Peyer's patch (tissue), 4 donors: Measurements from ENCODE around the gene RERE. TPM values are rescaled to one million over a fixed set of nuclear protein-coding genes. Genes with fewer than 3 reads are reported as not detected.

ENCODE experiments used
- DNase-seq, 3 donors: peaks; one replicate each; pipeline ENCODE4 v3.0.0-alpha.2; 2017 to 2019
- H3K27ac ChIP-seq, 4 donors: fragments of 200-600 bp; sonication (generic); one replicate each; pipeline ENCODE4 v1.5.1; 2016 to 2019
- H3K27me3 ChIP-seq, 2 donors: fragments of 200-600 bp; sonication (generic); one replicate each; pipeline ENCODE4 v1.5.1; 2019
- H3K36me3 ChIP-seq, 3 donors: fragments of 200-600 bp; sonication (generic); one replicate each; pipeline ENCODE4 v1.5.1; 2016 to 2019
- H3K4me1 ChIP-seq, 4 donors: fragments of 200-600 bp; sonication (generic); one replicate each; pipeline ENCODE4 v1.5.1; 2016 to 2019
- H3K4me3 ChIP-seq, 4 donors: fragments of 200-600 bp; sonication (generic); 1 replicate in 3 of 4; 2 replicates in 1 of 4; pipeline ENCODE4 v1.5.1; 2016 to 2019; ENCODE audit warnings: mild to moderate bottlenecking in 1 of 4
- H3K9me3 ChIP-seq, 4 donors: fragments of 200-600 bp; sonication (generic); one replicate each; pipeline ENCODE4 v1.5.1; 2016 to 2019; ENCODE audit warnings: mild to moderate bottlenecking in 1 of 4
- POLR2A ChIP-seq, 2 donors: fragments of 450-650 bp; IDR thresholded peaks; one replicate each; pipeline ENCODE4 v1.5.1; 2017; ENCODE audit warnings: antibody characterized with exemption in 2 of 2, mild to moderate bottlenecking in 2 of 2, moderate library complexity in 2 of 2
- total RNA-seq, 4 donors: library from RNA; depleted of rRNA; stranded (reverse); fragments of >200 nt; gene quantifications; one replicate each; pipeline ENCODE4 v1.1.0, GENCODE V29; 2016
- TF ChIP-seq, protein P1 (sequence below), 6 experiments: fragments of 450-650 bp in 4 of 6; fragments of 200-600 bp in 2 of 6; sonication (generic) in 1 of 6; IDR thresholded peaks; one replicate each; pipeline ENCODE4 v1.5.1; 2017 to 2019; ENCODE audit warnings: antibody characterized with exemption in 6 of 6, mild to moderate bottlenecking in 3 of 6, moderate library complexity in 1 of 6

RERE gene
- total RNA-seq, 4 donors from 2014 or later: 98.5 to 528 (median 110) TPM

DNA sequence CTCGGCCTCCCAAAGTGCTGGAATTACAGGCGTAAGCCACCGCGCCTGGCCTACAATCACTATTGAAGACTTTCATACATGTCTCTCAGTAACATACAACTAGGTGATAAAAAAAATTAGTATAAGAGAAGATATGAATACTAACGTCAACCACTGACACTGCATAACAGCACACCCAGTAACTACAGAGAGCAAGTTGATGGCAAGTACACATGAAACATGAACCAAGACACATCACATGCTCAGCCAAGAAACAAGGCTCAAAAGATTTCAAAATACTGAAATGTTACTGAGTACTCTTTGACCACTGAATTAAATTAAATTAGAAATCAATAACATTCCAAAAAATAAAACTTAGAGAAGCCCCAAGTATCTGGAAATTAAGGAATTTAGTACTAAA is 331.4 kb downstream of the RERE start:
- no peaks in the 10 kb centered on the region for H3K9me3 ChIP-seq
- no peak overlapping the region for H3K27ac ChIP-seq
- H3K36me3 ChIP-seq: no peaks in the 10 kb centered on the region
- no peaks in the 10 kb centered on the region for H3K27me3 ChIP-seq
- no peak for TF ChIP-seq POLR2A (IDR thresholded peaks at IDR 0.05)
- TF ChIP-seq, protein P1, sequence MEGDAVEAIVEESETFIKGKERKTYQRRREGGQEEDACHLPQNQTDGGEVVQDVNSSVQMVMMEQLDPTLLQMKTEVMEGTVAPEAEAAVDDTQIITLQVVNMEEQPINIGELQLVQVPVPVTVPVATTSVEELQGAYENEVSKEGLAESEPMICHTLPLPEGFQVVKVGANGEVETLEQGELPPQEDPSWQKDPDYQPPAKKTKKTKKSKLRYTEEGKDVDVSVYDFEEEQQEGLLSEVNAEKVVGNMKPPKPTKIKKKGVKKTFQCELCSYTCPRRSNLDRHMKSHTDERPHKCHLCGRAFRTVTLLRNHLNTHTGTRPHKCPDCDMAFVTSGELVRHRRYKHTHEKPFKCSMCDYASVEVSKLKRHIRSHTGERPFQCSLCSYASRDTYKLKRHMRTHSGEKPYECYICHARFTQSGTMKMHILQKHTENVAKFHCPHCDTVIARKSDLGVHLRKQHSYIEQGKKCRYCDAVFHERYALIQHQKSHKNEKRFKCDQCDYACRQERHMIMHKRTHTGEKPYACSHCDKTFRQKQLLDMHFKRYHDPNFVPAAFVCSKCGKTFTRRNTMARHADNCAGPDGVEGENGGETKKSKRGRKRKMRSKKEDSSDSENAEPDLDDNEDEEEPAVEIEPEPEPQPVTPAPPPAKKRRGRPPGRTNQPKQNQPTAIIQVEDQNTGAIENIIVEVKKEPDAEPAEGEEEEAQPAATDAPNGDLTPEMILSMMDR (IDR thresholded peaks at IDR 0.05): no peak
- DNase-seq: no peak
- H3K4me3 ChIP-seq: no peak overlapping the region
- H3K4me1 ChIP-seq: no peaks in the 10 kb centered on the region

DNA sequence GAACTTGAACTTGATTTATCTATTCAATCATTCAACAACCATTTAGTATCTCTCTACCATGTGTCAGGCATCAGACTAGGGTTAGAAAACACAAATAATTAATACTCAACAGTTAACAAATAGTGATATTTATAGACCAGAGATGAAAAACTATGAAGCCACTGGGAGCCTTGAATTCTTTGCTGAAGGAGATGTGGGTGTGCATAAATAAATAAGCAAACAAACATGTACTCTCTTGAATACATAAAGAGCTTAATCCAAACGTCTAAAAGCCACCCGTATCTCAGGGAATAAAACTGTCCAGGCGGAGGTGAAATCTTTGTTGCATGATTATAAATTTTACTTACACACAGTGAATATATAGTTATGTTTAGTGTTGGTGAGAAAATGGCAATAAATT is 333.9 kb downstream of the RERE start:
- Histone ChIP-seq H3K27ac (no peak overlapping the region), H3K4me1 (no peaks in the 10 kb centered on the region)

DNA sequence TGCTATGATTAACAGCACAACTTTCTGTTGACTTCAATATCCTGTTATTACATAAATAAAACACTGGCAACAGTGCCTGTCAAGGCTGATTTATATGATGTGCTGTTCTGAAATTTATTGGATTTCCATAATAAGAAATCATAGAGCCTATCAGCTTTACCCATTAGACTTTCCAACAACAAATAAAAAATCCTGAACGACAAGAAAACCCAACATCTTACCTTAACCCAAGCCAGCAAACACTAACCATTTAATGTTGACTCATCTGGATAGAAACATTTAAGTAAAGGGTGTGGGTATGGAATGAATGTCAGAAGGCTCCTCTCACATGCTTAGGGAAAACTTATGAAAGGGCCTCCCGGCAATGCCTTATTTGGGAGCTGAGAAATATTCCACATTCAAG is 334.5 kb downstream of the RERE start:
- H3K36me3 ChIP-seq: no peaks in the 10 kb centered on the region
- H3K27me3 ChIP-seq: no peaks in the 10 kb centered on the region
- no peak overlapping the region for H3K4me3 ChIP-seq
- no peaks in the 10 kb centered on the region for H3K9me3 ChIP-seq
- TF ChIP-seq, protein P1 (IDR thresholded peaks at IDR 0.05): no peak
- no peak overlapping the region for H3K27ac ChIP-seq
- H3K4me1 ChIP-seq: peaks cover 0 to 2% (median 0%) of the 10 kb centered on the region in 4 donors
- DNase-seq: no peak

More for the DNA sequence above, 333.9 kb downstream of the RERE start:
- TF ChIP-seq, protein P1 (IDR thresholded peaks at IDR 0.05): no peak
- no peak for TF ChIP-seq POLR2A (IDR thresholded peaks at IDR 0.05)
- H3K9me3 ChIP-seq: no peaks in the 10 kb centered on the region
- no peak for DNase-seq
- no peak overlapping the region for H3K4me3 ChIP-seq
- H3K36me3 ChIP-seq: no peaks in the 10 kb centered on the region
- H3K27me3 ChIP-seq: no peaks in the 10 kb centered on the region

DNA sequence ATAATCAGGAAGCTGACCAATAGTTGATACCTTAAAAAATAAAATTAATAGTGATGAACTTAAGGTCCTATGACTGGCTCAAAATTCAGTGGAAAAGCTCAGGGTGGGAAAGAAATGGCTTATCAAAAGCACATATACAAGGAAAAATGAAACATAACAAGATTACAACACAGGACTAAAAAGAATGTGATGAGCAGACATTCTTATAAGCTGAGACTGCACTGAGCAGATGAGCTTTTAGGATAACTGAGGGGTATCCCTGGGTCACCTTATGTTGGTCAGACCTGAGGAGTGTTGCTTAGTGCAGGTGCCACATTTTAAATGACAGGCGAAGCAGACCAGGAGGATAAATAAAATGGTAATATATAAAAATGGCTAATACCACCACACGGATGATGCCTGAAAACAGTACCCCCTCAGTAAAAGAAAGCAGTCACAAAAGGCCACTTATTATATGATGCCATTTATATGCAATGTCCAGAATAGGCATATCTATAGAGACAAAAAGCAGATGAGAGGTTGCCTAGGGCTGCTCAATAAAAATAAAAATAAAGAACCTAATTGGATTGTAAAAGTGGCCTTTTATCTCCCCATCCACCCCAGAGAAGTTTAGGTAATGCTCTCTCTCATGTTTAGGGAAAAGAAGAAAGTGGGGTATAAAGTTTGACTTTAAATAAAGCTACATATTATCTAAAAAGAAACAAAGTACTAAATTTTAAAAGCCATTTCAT is 335.6 kb downstream of the RERE start:
- no peaks in the 10 kb centered on the region for H3K27me3 ChIP-seq
- no peak overlapping the region for H3K27ac ChIP-seq
- H3K4me1 ChIP-seq: peaks cover 0 to 10% (median 0%) of the 10 kb centered on the region in 4 donors
- no peak for DNase-seq
- no peak overlapping the region for H3K4me3 ChIP-seq
- H3K9me3 ChIP-seq: no peaks in the 10 kb centered on the region
- no peak for TF ChIP-seq POLR2A (IDR thresholded peaks at IDR 0.05)
- TF ChIP-seq, protein P1 (IDR thresholded peaks at IDR 0.05): no peak
- no peaks in the 10 kb centered on the region for H3K36me3 ChIP-seq

DNA sequence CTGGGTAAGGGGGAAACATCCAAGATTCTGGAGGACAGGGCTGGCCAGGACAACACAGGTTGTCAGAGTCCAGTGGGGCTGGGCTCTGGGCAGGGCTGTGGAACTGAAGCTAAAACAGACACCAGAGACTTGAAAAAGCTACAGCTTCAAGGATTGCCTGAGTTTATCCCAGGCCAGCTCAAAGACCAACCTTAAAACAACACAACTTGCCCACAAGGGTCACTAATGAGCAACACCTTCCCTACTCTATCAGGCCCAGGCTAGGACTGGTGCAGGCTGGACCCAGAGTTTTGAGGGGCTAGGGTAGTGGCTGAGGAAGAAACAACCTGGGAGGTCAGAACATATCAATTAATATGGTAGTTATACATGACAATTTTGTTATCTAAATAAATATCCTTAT is 338.9 kb downstream of the RERE start:
- H3K27ac ChIP-seq: no peak overlapping the region
- peaks cover 0 to 13% (median 0%) of the 10 kb centered on the region in 4 donors for H3K4me1 ChIP-seq
- H3K9me3 ChIP-seq: no peaks in the 10 kb centered on the region
- no peaks in the 10 kb centered on the region for H3K36me3 ChIP-seq
- DNase-seq: no peak
- no peaks in the 10 kb centered on the region for H3K27me3 ChIP-seq
- H3K4me3 ChIP-seq: no peak overlapping the region
- TF ChIP-seq, protein P1 (IDR thresholded peaks at IDR 0.05): no peak
- TF ChIP-seq POLR2A (IDR thresholded peaks at IDR 0.05): no peak
